Measurements from ENCODE around the gene RAB7A.

DNA sequence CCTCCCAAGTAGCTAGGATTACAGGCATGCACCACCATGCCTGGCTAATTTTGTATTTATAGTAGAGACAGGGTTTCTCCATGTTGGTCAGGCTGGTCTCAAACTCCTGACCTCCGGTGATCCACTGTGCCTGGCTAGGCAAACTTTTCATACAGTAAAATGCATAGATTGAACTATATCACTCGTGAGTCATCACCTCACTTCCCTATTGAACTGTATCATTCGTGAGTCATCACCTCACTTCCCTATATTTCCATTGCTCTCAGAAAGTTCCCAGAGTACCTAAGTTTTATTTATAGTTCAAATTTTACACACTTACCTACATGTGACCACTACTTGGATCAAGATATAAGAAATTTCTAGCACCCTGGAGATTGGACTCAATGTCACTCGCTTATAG is 79.8 kb downstream of the RAB7A start:
- TF ChIP-seq, protein P1, sequence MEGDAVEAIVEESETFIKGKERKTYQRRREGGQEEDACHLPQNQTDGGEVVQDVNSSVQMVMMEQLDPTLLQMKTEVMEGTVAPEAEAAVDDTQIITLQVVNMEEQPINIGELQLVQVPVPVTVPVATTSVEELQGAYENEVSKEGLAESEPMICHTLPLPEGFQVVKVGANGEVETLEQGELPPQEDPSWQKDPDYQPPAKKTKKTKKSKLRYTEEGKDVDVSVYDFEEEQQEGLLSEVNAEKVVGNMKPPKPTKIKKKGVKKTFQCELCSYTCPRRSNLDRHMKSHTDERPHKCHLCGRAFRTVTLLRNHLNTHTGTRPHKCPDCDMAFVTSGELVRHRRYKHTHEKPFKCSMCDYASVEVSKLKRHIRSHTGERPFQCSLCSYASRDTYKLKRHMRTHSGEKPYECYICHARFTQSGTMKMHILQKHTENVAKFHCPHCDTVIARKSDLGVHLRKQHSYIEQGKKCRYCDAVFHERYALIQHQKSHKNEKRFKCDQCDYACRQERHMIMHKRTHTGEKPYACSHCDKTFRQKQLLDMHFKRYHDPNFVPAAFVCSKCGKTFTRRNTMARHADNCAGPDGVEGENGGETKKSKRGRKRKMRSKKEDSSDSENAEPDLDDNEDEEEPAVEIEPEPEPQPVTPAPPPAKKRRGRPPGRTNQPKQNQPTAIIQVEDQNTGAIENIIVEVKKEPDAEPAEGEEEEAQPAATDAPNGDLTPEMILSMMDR (IDR thresholded peaks at IDR 0.05): no peak
- TF ChIP-seq POLR2A (IDR thresholded peaks at IDR 0.05): no peak
